Keratinocyte (primary cell): ENCODE data around the gene USP17L22. TPM values are rescaled to one million over a fixed set of nuclear protein-coding genes. Genes with fewer than 3 reads are reported as not detected.
"Not testable (repeated sequence)": the region's sequence is repeated elsewhere in the genome, so short reads cannot be mapped to it uniquely, and the experiment has no call there.

Source experiments
- DNase-seq: peaks from one replicate; pipeline ENCODE4 v3.0.0-alpha.2; 2011; ENCODE audit warnings: low read depth, missing footprints, low spot score
- FAIRE-seq: peaks from 2 replicates; lab custom pipeline; 2011; peaks lifted over from hg19 to GRCh38; lab: Jason Lieb, UNC
- H2AFZ ChIP-seq: 2 replicates; pipeline ENCODE4 v1.6.0; 2012; ENCODE audit warnings: low read length, control low read depth, inconsistent platforms; ENCODE audit not compliant: control insufficient read depth
- H3K27ac ChIP-seq: 2 replicates; pipeline ENCODE4 v1.5.1; 2011; ENCODE audit warnings: low read length; ENCODE audit not compliant: control insufficient read depth, insufficient read depth
- H3K27me3 ChIP-seq: 3 replicates; pipeline ENCODE4 v1.6.0; 2011; ENCODE audit warnings: low read length; ENCODE audit not compliant: control insufficient read depth, insufficient read depth; ENCODE audit errors: extremely low read depth
- H3K36me3 ChIP-seq, 2 experiments: 2 replicates in 1 of 2; 3 replicates in 1 of 2; pipeline ENCODE4 v1.5.1; 2011; ENCODE audit warnings: low read length in 2 of 2, mild to moderate bottlenecking in 1 of 2; ENCODE audit not compliant: control insufficient read depth in 2 of 2, insufficient read depth in 2 of 2; ENCODE audit errors: extremely low read depth in 1 of 2
- H3K4me1 ChIP-seq: 3 replicates; pipeline ENCODE4 v1.5.1; 2011; ENCODE audit warnings: low read length; ENCODE audit not compliant: control insufficient read depth, insufficient read depth; ENCODE audit errors: extremely low read depth
- H3K4me2 ChIP-seq: 3 replicates; pipeline ENCODE4 v1.6.0; 2011; ENCODE audit warnings: low read depth, low read length; ENCODE audit not compliant: control insufficient read depth, insufficient read depth; ENCODE audit errors: extremely low read depth
- H3K4me3 ChIP-seq, 3 experiments: fragments of 200-600 bp in 1 of 3; sonication (generic) in 1 of 3; 2 replicates in 2 of 3; 3 replicates in 1 of 3; pipeline ENCODE4 v1.5.1; 2011 to 2016; ENCODE audit warnings: low read length in 3 of 3, mild to moderate bottlenecking in 3 of 3, control low read depth in 2 of 3, inconsistent platforms in 1 of 3, low read depth in 1 of 3, mixed read lengths in 1 of 3, mixed run types in 1 of 3, moderate library complexity in 1 of 3; ENCODE audit not compliant: control insufficient read depth in 2 of 3, insufficient read depth in 2 of 3; ENCODE audit errors: extremely low read depth in 1 of 3
- H3K79me2 ChIP-seq: 2 replicates; pipeline ENCODE4 v1.6.0; 2012; ENCODE audit warnings: low read length; ENCODE audit not compliant: control insufficient read depth, insufficient read depth
- H3K9ac ChIP-seq: 3 replicates; pipeline ENCODE4 v1.6.0; 2011; ENCODE audit warnings: low read length; ENCODE audit not compliant: control insufficient read depth, insufficient read depth; ENCODE audit errors: extremely low read depth
- H3K9me1 ChIP-seq: 3 replicates; pipeline ENCODE4 v1.6.0; 2011; ENCODE audit warnings: low read length; ENCODE audit not compliant: control insufficient read depth, insufficient read depth; ENCODE audit errors: extremely low read depth
- H3K9me3 ChIP-seq: 2 replicates; pipeline ENCODE4 v1.5.1; 2012; ENCODE audit warnings: low read depth, low read length; ENCODE audit not compliant: control insufficient read depth
- H4K20me1 ChIP-seq: 3 replicates; pipeline ENCODE4 v1.6.0; 2011; ENCODE audit warnings: low read length; ENCODE audit not compliant: control insufficient read depth, insufficient read depth; ENCODE audit errors: extremely low read depth
- dilution Hi-C: fragments of 300-500 bp; cut with MboI; formaldehyde crosslinking; loops from one replicate; pipeline ENCODE4 v1.7.0; 2020; ENCODE audit warnings: low sequenced_read_pairs; ENCODE audit not compliant: extremely low pct_ligation_motif_present
- polyA plus RNA-seq, 5 experiments: library from polyadenylated mRNA; depleted of rRNA in 3 of 5; stranded (reverse) in 3 of 5; stranded (forward) in 1 of 5; unstranded in 1 of 5; fragments of >200 nt; gene quantifications; 1 replicate in 1 of 5; 2 replicates in 3 of 5; 3 replicates in 1 of 5; pipeline versions ENCODE4 v1.2.1 to v1.2.3, GENCODE V29; 2011 to 2012; ENCODE audit warnings: missing spikeins in 2 of 5, low read depth in 1 of 5, low replicate concordance in 1 of 5

The USP17L22 gene
- polyA plus RNA-seq, 1 donor (not counting 4 experiments of a cell fraction or from before 2014, with no cell fraction given): not detected

GRCh38 chr4:9234085-9234484, 33.3 kb upstream of the USP17L22 start, which contains the start of gene USP17L15:
Gene USP17L15, plus strand, starts transcription at chr4:9234385. Its CDS starts 0 bp downstream, at chr4:9234385.
- FAIRE-seq, H3K4me2 ChIP-seq, dilution Hi-C loops: not testable (repeated sequence)

GRCh38 chr4:9238461-9238860, 29.0 kb upstream of the USP17L22 start:
- H3K9ac ChIP-seq, H3K4me1 ChIP-seq, H3K27ac ChIP-seq, H4K20me1 ChIP-seq, FAIRE-seq, H3K4me2 ChIP-seq, H2AFZ ChIP-seq, dilution Hi-C loops, H3K36me3 ChIP-seq, H3K4me3 ChIP-seq, H3K79me2 ChIP-seq, H3K27me3 ChIP-seq, DNase-seq, H3K9me3 ChIP-seq, H3K9me1 ChIP-seq: not testable (repeated sequence)

More at GRCh38 chr4:9234085-9234484, 33.3 kb upstream of the USP17L22 start, which contains the start of gene USP17L15:
- H3K9ac ChIP-seq, H3K4me1 ChIP-seq, H2AFZ ChIP-seq, H3K36me3 ChIP-seq, H3K9me1 ChIP-seq, DNase-seq, H3K4me3 ChIP-seq, H3K79me2 ChIP-seq, H3K9me3 ChIP-seq, H3K27ac ChIP-seq, H4K20me1 ChIP-seq, H3K27me3 ChIP-seq: not testable (repeated sequence)

GRCh38 chr4:9243579-9243978, 23.8 kb upstream of the USP17L22 start, which contains the start of gene USP17L17:
Gene USP17L17, plus strand, starts transcription at chr4:9243879. Its CDS starts 0 bp downstream, at chr4:9243879.
- dilution Hi-C loops: not testable (repeated sequence)

GRCh38 chr4:9247953-9248680, 19.3 kb upstream of the USP17L22 start, which contains the start of gene USP17L18:
Gene USP17L18, plus strand, starts transcription at chr4:9248630. Its CDS starts 0 bp downstream, at chr4:9248630.
- H3K4me3 ChIP-seq, dilution Hi-C loops, H3K79me2 ChIP-seq, H3K9me3 ChIP-seq, H3K4me2 ChIP-seq, H2AFZ ChIP-seq, H3K27ac ChIP-seq, H3K4me1 ChIP-seq, H4K20me1 ChIP-seq, H3K36me3 ChIP-seq, H3K27me3 ChIP-seq, H3K9me1 ChIP-seq, H3K9ac ChIP-seq, DNase-seq, FAIRE-seq: not testable (repeated sequence)

More at GRCh38 chr4:9243579-9243978, 23.8 kb upstream of the USP17L22 start, which contains the start of gene USP17L17:
- H3K4me3 ChIP-seq, H3K4me1 ChIP-seq, H4K20me1 ChIP-seq, H3K79me2 ChIP-seq, H3K9me1 ChIP-seq, H3K27me3 ChIP-seq, H3K4me2 ChIP-seq, DNase-seq, H3K9me3 ChIP-seq, H3K9ac ChIP-seq, H3K27ac ChIP-seq, H3K36me3 ChIP-seq, FAIRE-seq, H2AFZ ChIP-seq: not testable (repeated sequence)

- H3K4me3 ChIP-seq, H4K20me1 ChIP-seq, dilution Hi-C loops, H3K79me2 ChIP-seq, H3K27ac ChIP-seq, H3K36me3 ChIP-seq, H3K9ac ChIP-seq, H3K4me1 ChIP-seq, H3K9me1 ChIP-seq, H2AFZ ChIP-seq, DNase-seq, H3K9me3 ChIP-seq, H3K4me2 ChIP-seq, H3K27me3 ChIP-seq, FAIRE-seq: not testable (repeated sequence)
These were observed 14.3 kb upstream of the USP17L22 start, which contains the start of gene USP17L19 for GRCh38 chr4:9253078-9253477. Gene USP17L19, plus strand, starts transcription at chr4:9253378. Its CDS starts 0 bp downstream, at chr4:9253378.
